Panc1 (cell line): ENCODE data around the gene CFAP119. TPM values are rescaled to one million over a fixed set of nuclear protein-coding genes. Genes with fewer than 3 reads are reported as not detected.

Source experiments
- ATAC-seq: fragments of 200-7000 bp; cut with Tn5 transposase; 2 replicates; pipeline ENCODE4 v1.9.1; 2020; ENCODE audit warnings: mild to moderate bottlenecking, moderate library complexity
- BruUV-seq: library from RNA; stranded (reverse); fragments of 400-500 nt; replicated peaks from 2 replicates; lab custom pipeline; 2021; lab: Mats Ljungman, UMichigan
- CTCF ChIA-PET: fragments of 300-600 bp; sonication (Branson Sonifier 250); formaldehyde crosslinking; loops from one replicate; lab custom pipeline; 2022; ENCODE audit warnings: antibody characterized with exemption; lab: Charles Lee
- POLR2A ChIA-PET: fragments of 300-600 bp; sonication (Branson Sonifier 250); formaldehyde crosslinking; loops from one replicate; lab custom pipeline; 2022; ENCODE audit warnings: antibody characterized with exemption; lab: Charles Lee
- DNase-seq: peaks from one replicate; pipeline ENCODE4 v3.0.0-alpha.2; 2010; ENCODE audit warnings: low read depth, low spot score
- H3K27ac ChIP-seq: 2 replicates; pipeline ENCODE4 v1.5.1; 2011; ENCODE audit warnings: mild to moderate bottlenecking, low read length, inconsistent platforms
- H3K27me3 ChIP-seq: fragments of 200-500 bp; sonication (Bioruptor generic); 2 replicates; pipeline ENCODE4 v1.6.0; 2014; ENCODE audit warnings: low read length, inconsistent platforms; ENCODE audit not compliant: control insufficient read depth, insufficient read depth
- H3K36me3 ChIP-seq: fragments of 200-500 bp; sonication (Bioruptor generic); 2 replicates; pipeline ENCODE4 v1.5.1; 2014; ENCODE audit warnings: inconsistent platforms, mild to moderate bottlenecking, low read length, moderate library complexity; ENCODE audit not compliant: control insufficient read depth, insufficient read depth
- H3K4me1 ChIP-seq: 2 replicates; pipeline ENCODE4 v1.5.1; 2011; ENCODE audit warnings: inconsistent platforms, mild to moderate bottlenecking, low read length, moderate library complexity; ENCODE audit not compliant: control insufficient read depth, insufficient read depth
- H3K4me3 ChIP-seq, 2 experiments: 2 replicates each; pipeline ENCODE4 v1.5.1; 2011 to 2012; ENCODE audit warnings: low read depth in 2 of 2, low read length in 2 of 2, mild to moderate bottlenecking in 2 of 2, inconsistent platforms in 1 of 2, moderate library complexity in 1 of 2
- H3K9me3 ChIP-seq: fragments of 200-500 bp; sonication (Bioruptor generic); 2 replicates; pipeline ENCODE4 v1.5.1; 2014; ENCODE audit warnings: low read depth, mild to moderate bottlenecking, inconsistent platforms, low read length, moderate library complexity; ENCODE audit not compliant: control insufficient read depth, insufficient read depth
- POLR2AphosphoS5 ChIP-seq: IDR thresholded peaks from 2 replicates; pipeline ENCODE4 v1.6.1; 2012; ENCODE audit warnings: mild to moderate bottlenecking, low read depth, low read length, moderate library complexity
- SIN3A ChIP-seq: IDR thresholded peaks from 2 replicates; pipeline ENCODE4 v1.6.1; 2012; ENCODE audit warnings: low read depth, mild to moderate bottlenecking, low read length, moderate library complexity, borderline replicate concordance; ENCODE audit not compliant: insufficient read depth
- TCF7L2 ChIP-seq: IDR thresholded peaks from 2 replicates; pipeline ENCODE4 v1.6.1; 2011; ENCODE audit warnings: mild to moderate bottlenecking, low read depth, low read length, inconsistent platforms
- in situ Hi-C: cut with HindIII; loops from 2 replicates; pipeline ENCODE4 v1.10.0; 2016; ENCODE audit warnings: low sequenced_read_pairs, low pct_unique_long_range_greater_than_20kb
- intact Hi-C: fragments of 100-400 bp; cut with micrococcal nuclease; formaldehyde crosslinking; loops from one replicate; pipeline ENCODE4 v1.10.0; 2022; ENCODE audit not compliant: unreplicated experiment
- total RNA-seq: library from RNA; stranded (reverse); gene quantifications from one replicate; pipeline ENCODE4 v1.2.1, GENCODE V29; 2021; ENCODE audit not compliant: unreplicated experiment
- TF ChIP-seq, protein P1 (sequence below): fragments of 450-650 bp; IDR thresholded peaks from 2 replicates; pipeline ENCODE4 v1.5.1; 2017; ENCODE audit warnings: mild to moderate bottlenecking
- TF ChIP-seq, protein P2 (sequence below), 2 experiments: IDR thresholded peaks; 2 replicates each; pipeline ENCODE4 v1.6.1; 2011 to 2012; ENCODE audit warnings: low read depth in 2 of 2, control low read depth in 1 of 2, low read length in 1 of 2, mild to moderate bottlenecking in 1 of 2, moderate library complexity in 1 of 2; ENCODE audit not compliant: insufficient read depth in 1 of 2

Gene CFAP119
- total RNA-seq, 1 experiment from 2014 or later: 21.0 TPM

DNA sequence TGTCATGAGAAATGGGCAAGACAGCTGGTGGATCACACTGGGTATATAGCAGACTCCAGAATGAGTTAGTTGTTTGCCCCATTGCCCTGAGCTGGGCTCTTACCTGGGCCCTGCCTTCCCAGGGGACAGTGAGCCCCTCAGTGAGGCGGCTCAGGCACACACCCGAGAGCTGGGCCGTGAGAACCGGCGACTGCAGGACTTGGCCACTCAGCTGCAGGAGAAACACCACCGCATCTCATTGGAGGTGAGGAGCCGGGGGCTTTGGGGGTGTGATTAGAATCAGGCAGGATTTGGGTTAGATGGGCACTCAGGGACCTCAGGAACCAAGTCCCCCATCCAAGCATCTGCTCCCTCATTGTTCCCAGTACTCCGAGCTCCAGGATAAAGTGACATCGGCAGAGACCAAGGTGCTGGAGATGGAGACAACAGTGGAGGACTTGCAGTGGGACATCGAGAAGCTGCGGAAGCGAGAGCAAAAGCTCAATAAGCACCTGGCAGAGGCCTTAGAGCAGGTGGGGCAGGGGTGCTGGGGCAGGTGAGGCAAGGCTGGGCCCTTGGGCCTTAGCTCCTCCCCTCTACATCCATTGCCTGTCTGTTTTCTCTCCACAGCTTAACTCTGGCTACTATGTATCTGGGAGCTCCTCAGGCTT lies 3.1 kb upstream of the CFAP119 start:
- H3K9me3 ChIP-seq: no peaks in the 10 kb centered on the region
- H3K27me3 ChIP-seq: no peaks in the 10 kb centered on the region
- ChIA-PET CTCF (interaction anchor here (0.6 kb wide), 1 partner anchor 71 kb away, joined by 6 read pairs; no protein-coding TSS in a partner anchor), POLR2A (interaction anchor here (0.6 kb wide), 1 partner anchor 884 kb away, joined by 3 read pairs; no protein-coding TSS in a partner anchor)
- DNase-seq (no peak), ATAC-seq (no peak)
- no peak overlapping the region for H3K27ac ChIP-seq
- no TSS peak for BruUV-seq
- intact Hi-C loops (no loop called here), in situ Hi-C loops (no loop called here)
- peaks cover 30% of the 10 kb centered on the region for H3K36me3 ChIP-seq
- peaks cover 20% of the 10 kb centered on the region for H3K4me1 ChIP-seq
- no peak overlapping the region for H3K4me3 ChIP-seq
- TF ChIP-seq TCF7L2 (no peak), SIN3A (no peak), POLR2AphosphoS5 (no peak)
- TF ChIP-seq, protein P1, sequence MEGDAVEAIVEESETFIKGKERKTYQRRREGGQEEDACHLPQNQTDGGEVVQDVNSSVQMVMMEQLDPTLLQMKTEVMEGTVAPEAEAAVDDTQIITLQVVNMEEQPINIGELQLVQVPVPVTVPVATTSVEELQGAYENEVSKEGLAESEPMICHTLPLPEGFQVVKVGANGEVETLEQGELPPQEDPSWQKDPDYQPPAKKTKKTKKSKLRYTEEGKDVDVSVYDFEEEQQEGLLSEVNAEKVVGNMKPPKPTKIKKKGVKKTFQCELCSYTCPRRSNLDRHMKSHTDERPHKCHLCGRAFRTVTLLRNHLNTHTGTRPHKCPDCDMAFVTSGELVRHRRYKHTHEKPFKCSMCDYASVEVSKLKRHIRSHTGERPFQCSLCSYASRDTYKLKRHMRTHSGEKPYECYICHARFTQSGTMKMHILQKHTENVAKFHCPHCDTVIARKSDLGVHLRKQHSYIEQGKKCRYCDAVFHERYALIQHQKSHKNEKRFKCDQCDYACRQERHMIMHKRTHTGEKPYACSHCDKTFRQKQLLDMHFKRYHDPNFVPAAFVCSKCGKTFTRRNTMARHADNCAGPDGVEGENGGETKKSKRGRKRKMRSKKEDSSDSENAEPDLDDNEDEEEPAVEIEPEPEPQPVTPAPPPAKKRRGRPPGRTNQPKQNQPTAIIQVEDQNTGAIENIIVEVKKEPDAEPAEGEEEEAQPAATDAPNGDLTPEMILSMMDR: no peak
- TF ChIP-seq, protein P2, sequence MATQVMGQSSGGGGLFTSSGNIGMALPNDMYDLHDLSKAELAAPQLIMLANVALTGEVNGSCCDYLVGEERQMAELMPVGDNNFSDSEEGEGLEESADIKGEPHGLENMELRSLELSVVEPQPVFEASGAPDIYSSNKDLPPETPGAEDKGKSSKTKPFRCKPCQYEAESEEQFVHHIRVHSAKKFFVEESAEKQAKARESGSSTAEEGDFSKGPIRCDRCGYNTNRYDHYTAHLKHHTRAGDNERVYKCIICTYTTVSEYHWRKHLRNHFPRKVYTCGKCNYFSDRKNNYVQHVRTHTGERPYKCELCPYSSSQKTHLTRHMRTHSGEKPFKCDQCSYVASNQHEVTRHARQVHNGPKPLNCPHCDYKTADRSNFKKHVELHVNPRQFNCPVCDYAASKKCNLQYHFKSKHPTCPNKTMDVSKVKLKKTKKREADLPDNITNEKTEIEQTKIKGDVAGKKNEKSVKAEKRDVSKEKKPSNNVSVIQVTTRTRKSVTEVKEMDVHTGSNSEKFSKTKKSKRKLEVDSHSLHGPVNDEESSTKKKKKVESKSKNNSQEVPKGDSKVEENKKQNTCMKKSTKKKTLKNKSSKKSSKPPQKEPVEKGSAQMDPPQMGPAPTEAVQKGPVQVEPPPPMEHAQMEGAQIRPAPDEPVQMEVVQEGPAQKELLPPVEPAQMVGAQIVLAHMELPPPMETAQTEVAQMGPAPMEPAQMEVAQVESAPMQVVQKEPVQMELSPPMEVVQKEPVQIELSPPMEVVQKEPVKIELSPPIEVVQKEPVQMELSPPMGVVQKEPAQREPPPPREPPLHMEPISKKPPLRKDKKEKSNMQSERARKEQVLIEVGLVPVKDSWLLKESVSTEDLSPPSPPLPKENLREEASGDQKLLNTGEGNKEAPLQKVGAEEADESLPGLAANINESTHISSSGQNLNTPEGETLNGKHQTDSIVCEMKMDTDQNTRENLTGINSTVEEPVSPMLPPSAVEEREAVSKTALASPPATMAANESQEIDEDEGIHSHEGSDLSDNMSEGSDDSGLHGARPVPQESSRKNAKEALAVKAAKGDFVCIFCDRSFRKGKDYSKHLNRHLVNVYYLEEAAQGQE (IDR thresholded peaks at IDR 0.05; ENCODE audit: insufficient read depth in 1 of 2, low read depth in 2 of 2, low read length in 1 of 2): no peak

DNA sequence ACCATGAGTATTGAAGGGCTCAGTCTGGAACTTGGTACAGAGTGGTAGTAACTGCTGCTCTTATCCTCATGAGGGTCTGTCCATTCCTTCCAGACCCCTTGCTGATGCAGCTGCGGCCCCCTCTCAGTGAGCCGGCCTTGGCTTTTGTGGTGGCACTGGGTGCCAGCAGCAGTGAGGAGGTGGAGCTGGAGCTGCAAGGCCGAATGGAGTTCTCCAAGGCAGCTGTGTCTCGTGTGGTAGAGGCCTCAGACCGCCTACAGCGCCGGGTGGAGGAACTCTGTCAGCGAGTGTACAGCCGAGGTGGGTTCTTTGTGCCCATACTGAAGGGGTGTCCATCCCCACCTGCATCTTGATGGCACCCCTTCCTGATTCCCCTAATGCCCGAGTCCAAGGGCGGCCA lies 2.2 kb upstream of the CFAP119 start:
- no peak overlapping the region for H3K4me3 ChIP-seq
- intact Hi-C loops: no loop called here
- TF ChIP-seq TCF7L2 (no peak), POLR2AphosphoS5 (no peak), SIN3A (no peak)
- TF ChIP-seq, protein P2 (IDR thresholded peaks at IDR 0.05; ENCODE audit: insufficient read depth in 1 of 2, low read depth in 2 of 2, low read length in 1 of 2): no peak
- TF ChIP-seq, protein P1: no peak
- peaks cover 30% of the 10 kb centered on the region for H3K36me3 ChIP-seq
- CTCF ChIA-PET: no interaction called here
- no peaks in the 10 kb centered on the region for H3K27me3 ChIP-seq
- H3K9me3 ChIP-seq: no peaks in the 10 kb centered on the region
- H3K4me1 ChIP-seq: peaks cover 25% of the 10 kb centered on the region
- no peak for DNase-seq
- no peak overlapping the region for H3K27ac ChIP-seq
- in situ Hi-C loops: no loop called here
- POLR2A ChIA-PET: no interaction called here
- no TSS peak for BruUV-seq
- no peak for ATAC-seq
